ENCODE data around the gene ARL5B.

DNA sequence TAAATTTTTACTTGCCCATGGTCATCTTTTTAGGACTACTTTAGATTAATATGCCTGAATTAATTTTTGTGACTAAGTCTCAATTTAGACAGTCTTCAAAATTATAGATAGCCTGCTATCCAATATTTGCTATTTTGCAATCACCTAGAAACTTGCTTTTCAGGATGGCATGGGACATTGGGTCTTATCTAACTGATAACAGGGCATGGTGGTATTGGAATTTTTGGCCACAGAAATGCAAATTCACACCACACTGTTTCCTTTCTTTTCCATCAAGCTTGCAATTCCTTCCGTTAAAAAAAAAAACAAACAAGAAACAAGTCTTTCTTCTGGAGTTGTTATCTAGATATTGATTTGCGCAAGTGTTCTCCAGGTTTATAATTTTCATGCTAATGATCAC lies 8.8 kb downstream of the ARL5B start:
- TF ChIP-seq, protein P1, sequence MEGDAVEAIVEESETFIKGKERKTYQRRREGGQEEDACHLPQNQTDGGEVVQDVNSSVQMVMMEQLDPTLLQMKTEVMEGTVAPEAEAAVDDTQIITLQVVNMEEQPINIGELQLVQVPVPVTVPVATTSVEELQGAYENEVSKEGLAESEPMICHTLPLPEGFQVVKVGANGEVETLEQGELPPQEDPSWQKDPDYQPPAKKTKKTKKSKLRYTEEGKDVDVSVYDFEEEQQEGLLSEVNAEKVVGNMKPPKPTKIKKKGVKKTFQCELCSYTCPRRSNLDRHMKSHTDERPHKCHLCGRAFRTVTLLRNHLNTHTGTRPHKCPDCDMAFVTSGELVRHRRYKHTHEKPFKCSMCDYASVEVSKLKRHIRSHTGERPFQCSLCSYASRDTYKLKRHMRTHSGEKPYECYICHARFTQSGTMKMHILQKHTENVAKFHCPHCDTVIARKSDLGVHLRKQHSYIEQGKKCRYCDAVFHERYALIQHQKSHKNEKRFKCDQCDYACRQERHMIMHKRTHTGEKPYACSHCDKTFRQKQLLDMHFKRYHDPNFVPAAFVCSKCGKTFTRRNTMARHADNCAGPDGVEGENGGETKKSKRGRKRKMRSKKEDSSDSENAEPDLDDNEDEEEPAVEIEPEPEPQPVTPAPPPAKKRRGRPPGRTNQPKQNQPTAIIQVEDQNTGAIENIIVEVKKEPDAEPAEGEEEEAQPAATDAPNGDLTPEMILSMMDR (IDR thresholded peaks at IDR 0.05; ENCODE audit: insufficient read depth, low read depth, low read length): no peak
- TF ChIP-seq EZH2 (IDR thresholded peaks at IDR 0.05; ENCODE audit: insufficient read depth, low read length): no peak
